Left colon (tissue), 2 donors: ENCODE data around the gene SLC25A45. TPM values are rescaled to one million over a fixed set of nuclear protein-coding genes. Genes with fewer than 3 reads are reported as not detected.

Experiments used
- ATAC-seq: fragments of 200-7000 bp; cut with Tn5 transposase; one replicate; pipeline ENCODE4 v1.9.1; 2020; ENCODE audit warnings: mild to moderate bottlenecking, moderate library complexity
- DNase-seq, 2 donors: peaks; one replicate each; pipeline ENCODE4 v3.0.0-alpha.2; 2020
- intact Hi-C, 2 donors: fragments of 100-400 bp; cut with DNase I in 1 of 2; cut with micrococcal nuclease in 1 of 2; formaldehyde crosslinking; loops; one replicate each; pipeline versions ENCODE4 v1.11.2 to v1.14.0; 2022; cut with DNase I, micrococcal nuclease
- total RNA-seq, 2 donors: library from RNA; stranded (reverse); fragmentation: NEBNext Ultra II Directional; extraction: Animal tissue kit (Norgen Biotek cat#: 25700); gene quantifications; one replicate each; pipeline ENCODE4 v1.2.1, GENCODE V29; 2021
- donor health status: DM: no; HTN: no; CAD: no.
- donor health status: DM: yes; HTN: yes; CAD: no.

Gene SLC25A45
- total RNA-seq, 2 donors from 2014 or later, result 5.8 to 8.4 TPM

DNA sequence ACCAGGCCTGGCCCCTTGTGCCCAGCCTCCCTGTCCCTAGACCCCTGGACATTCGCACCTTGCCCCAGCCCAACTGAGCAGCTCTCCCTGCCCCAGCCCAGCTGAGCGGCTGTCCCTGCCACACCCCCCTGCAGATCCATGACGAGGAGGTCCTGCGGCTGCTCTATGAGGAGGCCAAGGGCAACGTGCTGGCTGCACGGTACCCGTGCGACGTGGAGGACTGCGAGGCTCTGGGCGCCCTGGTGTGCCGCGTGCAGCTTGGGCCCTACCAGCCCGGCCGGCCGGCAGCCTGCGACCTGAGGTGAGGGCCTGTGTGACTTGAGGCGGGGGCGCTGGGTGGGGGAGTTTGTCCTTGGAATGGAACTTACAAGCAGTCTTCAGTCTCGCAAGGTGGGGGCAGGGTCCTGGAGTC lies 11.7 kb upstream of the SLC25A45 start:
- intact Hi-C loops, result no loop called here
- no peak for DNase-seq
- ATAC-seq, result no peak

DNA sequence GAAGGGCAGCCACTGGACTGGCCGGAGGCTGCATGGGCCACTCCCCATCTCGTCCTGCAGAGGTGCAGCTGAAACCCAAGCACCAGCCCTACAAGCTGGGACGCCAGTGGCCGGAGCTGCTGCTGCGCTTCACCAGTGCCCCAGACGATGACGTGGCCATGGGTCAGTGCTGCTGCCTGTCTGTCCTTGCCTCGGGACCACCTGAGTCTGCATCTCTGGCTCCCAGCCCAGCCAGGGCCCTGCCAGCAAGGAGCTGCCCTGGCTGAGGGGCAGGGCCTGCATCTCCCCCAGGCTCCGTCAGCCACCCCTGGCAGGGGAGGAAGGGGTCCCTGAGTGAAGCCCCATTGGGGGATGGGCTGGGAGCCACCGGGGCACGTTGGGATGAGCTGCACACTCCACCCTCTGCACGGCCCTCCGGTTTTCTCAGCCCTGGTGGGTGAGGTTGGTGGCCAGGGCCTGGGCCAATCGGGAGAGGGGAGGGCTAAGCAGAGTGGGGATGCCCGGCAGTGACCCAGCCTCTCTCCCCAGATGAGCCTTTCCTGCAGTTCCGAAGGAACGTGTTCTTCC lies 11.2 kb upstream of the SLC25A45 start:
- no peak for ATAC-seq
- intact Hi-C loops, result no loop called here
- no peak for DNase-seq

DNA sequence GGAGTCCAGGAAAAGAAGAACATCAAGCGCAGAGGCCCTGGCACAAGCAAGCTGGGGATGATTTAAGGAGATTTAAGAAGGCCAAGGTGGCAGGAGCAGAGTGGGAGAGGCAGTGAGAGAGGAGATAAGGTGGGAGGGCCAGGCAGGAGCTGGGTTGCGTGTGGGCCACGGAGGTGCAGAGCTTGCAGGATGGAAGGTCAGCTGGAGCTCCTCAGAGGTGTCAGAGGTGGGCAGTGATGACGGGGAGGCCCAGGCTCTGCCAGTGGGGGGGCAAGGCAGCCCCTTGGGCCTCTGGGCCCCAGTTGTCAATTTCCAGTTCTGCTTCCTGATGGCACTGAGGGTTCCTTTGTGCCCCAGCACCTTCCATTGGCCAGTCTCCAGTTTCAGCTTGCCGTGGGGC lies 10.5 kb upstream of the SLC25A45 start:
- DNase-seq (no peak), ATAC-seq (no peak)

DNA sequence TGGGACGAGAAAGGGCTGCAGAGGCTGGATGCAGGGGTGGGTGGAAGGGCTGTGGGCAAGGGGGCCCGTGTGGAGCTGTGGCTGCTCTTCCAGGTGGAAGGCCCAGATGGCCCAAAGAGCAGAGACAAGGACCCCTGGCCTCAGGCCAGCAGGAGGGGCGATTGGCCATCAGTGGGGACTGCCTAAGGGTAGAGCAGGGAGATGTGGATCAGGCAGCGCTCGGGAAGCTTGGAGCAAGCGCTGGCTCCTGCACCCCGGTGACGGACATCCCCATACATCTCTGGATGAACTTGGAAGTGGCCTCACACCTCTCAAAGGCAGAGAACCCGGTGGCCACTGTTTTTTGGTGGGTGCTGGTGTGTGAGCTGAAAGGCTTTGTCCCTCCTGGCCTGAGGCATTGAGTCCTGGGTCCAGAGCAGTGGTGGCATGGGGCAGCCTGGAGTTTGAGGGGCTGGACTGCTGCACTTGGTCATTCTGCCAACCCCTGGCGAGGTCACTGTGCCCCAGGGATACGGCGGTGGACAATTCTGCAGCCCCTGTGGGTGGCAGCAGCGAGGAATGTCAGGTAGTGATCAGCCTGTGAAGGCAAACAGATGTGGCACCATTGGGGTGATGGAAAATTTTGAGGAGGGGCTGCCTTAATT lies 9.9 kb upstream of the SLC25A45 start:
- intact Hi-C loops, result no loop called here
- DNase-seq, result no peak
- ATAC-seq, result no peak

More for the DNA sequence above, 10.5 kb upstream of the SLC25A45 start:
- intact Hi-C loops, result no loop called here

DNA sequence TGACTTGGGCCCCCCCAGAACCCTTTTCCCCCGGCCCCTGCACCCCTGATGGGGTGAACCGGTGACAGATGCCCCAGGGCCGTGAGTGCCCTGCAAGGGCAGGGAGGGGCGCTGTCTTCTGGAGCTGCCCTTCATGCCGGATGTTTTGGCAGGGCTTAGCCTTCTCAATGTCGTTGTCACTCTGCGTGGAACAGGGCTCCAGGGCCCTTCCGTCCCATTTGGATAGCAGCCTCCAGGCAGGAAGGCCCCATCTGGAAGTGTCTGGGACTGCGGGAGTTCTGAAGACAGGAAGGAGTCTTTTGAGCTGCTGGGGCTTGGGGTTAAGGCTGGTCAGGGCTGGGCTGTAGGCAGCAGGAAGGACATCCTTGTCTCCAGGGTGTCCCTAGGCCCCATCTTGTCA lies 8.6 kb upstream of the SLC25A45 start:
- no peak for DNase-seq
- intact Hi-C loops, result no loop called here
- no peak for ATAC-seq

DNA sequence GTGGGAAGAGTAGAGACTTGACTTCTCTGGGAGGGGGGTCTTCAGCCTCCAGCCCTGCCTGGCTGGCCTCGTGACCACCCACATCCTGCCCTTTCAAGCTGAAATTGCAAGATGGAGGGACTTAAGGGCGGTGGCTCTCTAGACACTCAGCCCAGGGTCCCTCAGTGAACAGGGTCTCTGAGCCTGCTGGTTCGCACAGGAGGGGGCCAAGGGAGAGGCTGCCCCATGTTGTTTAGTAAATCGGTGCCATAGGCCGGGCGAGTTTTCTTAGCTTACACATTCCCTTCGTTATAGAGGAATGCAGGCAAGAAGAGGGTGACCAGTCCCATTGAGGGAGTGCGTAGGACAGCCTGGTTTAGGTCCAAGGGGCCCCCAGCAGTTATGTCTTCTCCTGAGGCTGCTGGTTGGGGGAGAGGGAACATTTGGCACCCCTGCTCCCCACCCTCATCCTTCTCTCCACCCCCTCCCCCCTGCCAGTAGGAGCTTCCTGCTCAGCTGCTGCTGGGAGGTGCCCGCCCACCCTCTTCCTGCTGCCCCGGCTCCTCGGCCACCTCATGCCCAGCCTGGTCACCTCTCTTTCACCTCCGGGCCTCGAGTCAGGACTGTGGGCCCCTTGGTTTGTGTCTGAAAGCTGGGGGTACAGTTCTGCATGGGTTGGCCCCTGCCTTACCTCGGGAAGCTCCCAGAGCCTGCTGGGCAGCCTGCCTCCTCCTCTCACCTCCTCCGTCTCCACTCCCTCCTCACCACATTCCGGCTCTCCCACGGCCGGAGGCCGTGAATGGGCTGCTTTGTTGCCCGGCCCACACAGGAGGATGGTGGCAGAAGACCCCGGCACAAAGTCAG lies 7.9 kb upstream of the SLC25A45 start:
- ATAC-seq (no peak), DNase-seq (no peak)
- intact Hi-C loops, result no loop called here

DNA sequence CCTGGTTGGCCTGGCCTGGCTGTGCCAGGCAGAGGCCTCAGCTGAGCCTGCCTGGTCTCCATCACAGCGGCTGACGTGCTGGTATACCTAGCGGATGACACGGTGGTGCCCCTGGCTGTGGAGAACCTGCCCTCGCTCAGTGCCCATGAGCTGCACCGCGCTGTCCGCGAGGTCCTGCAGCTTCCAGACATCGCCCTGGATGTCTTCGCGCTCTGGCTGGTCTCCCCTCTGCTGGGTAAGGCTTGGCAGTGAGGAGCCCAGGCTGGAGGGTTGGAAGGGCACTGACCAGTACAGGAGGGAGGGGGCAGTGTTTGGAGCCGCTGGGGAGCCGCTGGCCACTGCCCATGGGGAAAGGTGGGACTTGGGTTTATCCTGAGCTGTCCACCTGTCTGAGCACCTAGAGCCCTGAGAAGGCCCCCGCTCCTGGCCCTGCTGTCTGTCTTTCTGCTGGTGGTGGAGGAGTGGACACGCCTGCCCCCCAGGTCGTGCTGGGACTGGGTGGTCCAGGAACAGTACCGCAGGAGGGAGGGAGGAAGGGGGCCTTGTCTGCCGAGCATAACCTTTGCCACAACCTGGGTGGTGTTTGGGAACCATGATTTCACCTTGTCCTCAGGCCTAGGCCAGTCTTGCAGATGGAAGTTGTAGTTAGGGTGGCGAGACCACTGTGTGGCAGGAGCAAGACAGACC lies 7.0 kb upstream of the SLC25A45 start:
- DNase-seq, result no peak
- intact Hi-C loops, result no loop called here
- ATAC-seq, result no peak

DNA sequence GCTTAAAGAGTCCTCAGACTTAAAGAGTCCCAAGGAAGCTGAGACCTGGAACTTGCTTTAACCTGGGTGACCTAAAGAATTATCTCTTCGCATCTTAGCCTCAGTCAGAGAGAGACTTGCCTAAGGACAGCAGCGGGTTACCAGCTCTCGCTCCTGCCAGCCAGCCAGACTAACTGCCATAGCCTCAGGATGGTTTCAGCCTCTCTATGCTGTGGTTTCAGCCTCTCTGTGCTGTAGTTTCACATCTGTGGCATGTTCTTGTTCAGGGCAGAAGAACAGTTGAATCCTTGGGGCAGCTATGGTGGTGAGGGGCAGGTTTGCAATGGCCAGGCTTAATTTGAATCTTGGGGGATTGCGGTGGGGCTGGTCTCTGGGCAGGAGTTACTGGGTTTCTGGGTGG lies 6.3 kb upstream of the SLC25A45 start:
- ATAC-seq, result no peak
- DNase-seq, result no peak
- intact Hi-C loops, result no loop called here

DNA sequence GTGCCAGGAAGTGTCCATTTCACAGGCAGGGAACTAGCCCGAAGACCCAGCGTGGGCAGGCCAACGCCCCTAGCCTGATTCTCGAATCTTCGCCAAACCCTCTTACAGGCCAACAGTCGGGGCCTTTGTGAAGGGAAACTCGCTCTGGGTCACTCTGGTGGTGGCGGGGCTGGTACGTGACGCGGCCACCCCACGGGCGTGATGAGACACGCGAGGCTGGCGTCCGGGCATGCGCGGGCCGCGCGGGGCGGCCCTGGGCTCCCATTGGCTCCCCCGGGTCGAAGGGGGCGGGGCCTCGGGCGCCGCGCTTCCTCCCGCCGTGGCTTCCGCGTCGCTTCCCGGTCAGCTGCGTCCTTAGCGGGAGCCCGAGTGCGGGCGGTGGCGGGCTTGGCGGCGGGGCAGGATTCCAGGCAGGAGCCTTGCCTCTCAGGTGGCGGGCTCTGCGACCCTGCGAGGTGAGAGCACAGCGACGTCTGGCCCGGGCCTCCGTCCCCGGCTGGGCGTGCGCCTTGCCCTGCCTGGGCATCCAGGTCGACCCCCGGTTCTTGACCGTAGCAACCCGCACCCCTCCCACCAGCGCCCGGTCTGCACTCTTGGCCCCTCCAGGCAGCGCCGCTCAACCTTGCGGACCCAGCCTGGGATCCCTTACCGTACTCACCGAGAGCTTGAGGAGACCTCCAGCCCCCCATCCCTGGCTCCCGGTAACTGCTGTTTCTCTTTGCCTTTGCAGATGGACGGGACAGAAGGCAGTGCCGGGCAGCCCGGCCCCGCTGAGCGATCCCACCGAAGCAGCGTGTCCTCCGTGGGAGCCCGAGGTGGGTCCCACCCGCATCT lies 4.1 kb upstream of the SLC25A45 start, which contains the start of gene FRMD8:
FRMD8 (plus strand) TSS at position 331 of the 834 bp plus-strand sequence; CDS start at position 731, 400 bp downstream.
- intact Hi-C loops, result no loop called here
- peak; percentile 91 to 95 for DNase-seq
- peak; percentile 63 for ATAC-seq

DNA sequence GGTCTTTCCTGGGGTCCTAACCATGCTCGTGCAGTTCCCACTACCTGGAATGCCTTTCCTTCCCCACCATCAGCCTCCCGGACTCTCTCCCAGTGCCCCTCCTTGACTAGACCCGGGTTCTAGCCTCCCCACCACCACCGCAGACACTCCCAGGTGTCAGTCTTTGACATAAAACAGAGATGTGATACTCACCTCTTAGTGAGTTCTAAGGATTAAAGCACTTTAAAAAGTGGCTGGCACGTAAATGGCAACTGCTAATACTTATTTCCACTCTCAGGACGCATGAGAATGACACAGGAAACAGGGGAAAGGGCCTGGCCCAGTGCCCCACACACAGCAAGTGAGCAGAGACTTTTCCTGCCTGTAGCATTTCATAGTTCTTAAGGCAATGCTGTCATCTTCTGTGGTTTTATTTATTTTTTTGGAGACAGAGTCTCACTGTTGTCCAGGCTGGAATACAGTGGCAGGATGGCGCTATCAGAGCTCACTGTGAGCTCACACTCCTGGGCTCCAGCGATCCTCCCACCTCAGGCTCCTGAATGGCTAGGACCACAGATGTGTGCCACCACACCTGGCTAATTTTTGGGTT lies 1.9 kb upstream of the SLC25A45 start:
- no peak for DNase-seq
- ATAC-seq, result no peak
- intact Hi-C loops, result loop anchor here in 1 of 2 donors (5.0 kb wide), 1 partner anchor 33 kb away; no protein-coding TSS in a partner anchor

DNA sequence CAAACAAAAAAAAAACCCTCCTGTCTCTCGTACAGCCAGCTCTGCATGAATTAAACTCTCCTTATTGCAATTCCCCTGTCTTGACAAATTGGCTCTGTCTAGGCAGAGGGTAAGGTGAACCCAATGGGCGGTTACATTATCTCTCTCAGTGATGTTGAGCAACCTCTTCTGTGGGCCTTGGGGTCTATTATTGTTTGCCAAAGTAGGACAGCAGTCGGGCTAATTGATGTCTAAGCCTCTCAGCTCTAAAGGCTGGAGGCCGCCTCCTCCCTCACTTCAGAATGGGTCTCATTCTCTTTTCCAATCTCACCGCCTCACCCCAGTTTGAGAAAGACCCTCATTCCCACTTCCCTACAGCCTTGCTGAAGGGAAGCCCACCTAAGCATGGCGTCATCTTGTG lies 1.3 kb upstream of the SLC25A45 start:
- no peak for ATAC-seq
- DNase-seq, result no peak
- intact Hi-C loops, result loop anchor here in 1 of 2 donors (5.0 kb wide), 1 partner anchor 34 kb away; no protein-coding TSS in a partner anchor

DNA sequence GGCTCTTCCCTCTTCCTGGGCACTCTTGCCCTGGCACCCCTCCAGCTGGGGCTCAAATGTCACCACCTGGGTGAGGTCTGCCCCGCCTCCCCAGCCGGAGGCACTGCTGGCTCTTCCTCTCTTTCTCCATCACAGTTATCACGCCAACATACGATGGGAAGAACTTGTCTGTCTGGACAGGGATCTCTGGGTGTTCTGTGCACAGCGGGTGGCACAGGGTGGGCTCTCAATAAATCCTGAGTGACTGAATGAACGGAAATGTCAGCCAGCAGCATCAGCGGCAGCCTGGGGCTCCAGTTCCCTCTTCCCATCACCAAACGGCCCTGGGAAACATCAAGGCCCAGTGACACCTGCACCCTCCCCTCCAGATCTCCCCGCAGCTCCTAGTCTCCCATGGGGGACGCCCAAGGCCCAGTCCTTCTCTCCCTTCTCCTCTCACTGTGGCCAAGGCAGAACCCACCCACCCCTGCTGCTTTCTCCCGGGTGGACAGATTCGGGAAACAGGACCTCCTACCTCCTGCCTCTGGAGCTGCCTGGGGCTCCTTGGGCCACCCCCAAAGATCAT lies 440 bp upstream of the SLC25A45 start:
- DNase-seq (peak; percentile 92 to 93), ATAC-seq (peak; percentile 55)
- intact Hi-C loops, result loop anchor here in 1 of 2 donors (5.0 kb wide), 1 partner anchor 34 kb away; no protein-coding TSS in a partner anchor

DNA sequence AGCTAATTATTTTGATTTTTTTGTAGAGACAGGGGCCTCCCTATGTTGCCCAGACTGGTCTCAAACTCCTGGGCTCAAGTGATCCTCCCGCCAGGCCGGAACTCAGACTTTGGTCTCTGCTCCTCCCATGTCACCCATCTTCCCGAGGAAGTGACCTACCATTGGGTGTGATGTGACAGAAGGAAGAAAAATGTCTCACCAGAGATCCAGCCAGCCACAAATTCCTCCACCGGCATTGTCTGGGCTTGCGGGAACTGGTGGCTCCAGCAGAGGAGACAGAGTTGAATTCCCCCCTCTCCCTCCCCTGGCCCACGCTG lies 772 bp downstream of the SLC25A45 start:
- intact Hi-C loops, result loop anchor here in 1 of 2 donors (5.0 kb wide), 1 partner anchor 36 kb away; no protein-coding TSS in a partner anchor
- DNase-seq, result no peak
- ATAC-seq, result peak; percentile 58

DNA sequence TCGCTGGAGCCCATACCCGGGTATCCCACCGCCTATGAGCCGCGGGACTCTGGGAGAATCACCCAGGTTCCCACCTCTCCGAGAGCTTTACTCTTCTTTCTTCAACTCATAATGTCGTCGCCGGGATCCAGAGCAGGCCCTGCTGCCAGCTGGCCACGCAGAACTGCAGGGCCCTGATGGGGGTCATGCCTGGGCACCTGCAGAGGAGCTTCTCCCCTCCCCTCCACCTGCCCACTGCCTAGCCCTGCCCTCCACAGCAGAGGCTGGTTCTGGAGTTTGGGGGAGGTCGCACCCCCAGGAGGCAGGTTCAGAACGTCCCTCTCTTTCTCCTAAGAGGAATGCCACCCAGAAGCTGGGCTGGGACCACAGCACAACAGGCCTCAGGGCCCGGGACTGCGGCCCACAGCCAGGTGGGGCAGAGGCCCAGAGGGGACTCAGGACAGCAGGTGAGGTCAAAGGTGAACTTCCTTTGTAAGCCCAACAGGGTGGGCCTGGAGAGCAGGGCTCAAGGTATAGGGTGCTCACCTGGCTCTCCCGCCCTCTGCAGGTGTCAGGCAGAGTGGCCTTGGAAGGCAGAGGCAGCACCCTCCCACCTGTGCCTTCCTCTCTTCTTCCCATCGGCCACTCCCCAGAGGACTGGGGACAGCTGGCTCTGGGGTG lies 1.9 kb downstream of the SLC25A45 start:
- ATAC-seq (peak; percentile 44), DNase-seq (peak; percentile 55 to 71)

DNA sequence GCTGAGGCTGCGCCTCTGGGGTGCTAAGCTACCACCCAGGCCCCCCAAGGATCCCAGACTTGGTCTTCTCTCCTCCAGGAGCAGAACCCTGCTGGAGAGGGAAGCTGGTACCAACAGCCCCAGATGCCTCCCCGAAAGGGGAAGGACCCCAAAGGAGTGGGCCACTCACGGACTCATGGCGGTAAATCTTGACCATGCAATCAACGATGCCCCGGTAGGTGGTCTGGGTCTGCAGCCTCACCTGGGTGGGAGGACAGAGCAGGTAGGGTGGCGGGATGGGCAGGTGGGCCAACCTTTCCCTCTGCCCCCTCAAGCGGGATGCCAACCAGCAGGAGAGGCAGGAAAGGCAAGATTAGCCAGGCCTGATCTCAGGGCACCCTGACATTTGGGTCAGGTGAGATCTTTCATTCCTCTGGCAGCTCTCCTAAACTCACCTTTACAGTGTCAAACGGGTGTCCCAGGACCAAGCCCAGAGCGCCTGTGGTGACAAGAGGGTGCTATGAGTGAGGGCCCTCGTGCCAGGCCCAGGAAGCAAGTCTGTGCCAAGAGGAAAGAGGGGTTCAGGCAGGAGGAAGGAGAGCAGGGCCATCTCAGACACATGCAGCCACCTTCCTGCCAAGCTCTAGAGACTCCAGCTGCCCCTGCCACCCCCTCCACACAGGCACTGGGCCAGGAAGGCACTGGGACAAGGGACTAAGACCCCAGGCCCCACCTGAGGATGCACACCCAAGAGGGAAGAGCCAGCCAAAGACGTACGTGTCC lies 2.6 kb downstream of the SLC25A45 start:
- ATAC-seq (no peak), DNase-seq (no peak)
- intact Hi-C loops, result loop anchor here in 1 of 2 donors (5.0 to 10.0 kb wide), 2 partner anchors 37 to 135 kb away; no protein-coding TSS in a partner anchor

More for the DNA sequence above, 1.9 kb downstream of the SLC25A45 start:
- intact Hi-C loops, result loop anchor here in 1 of 2 donors (5.0 kb wide), 1 partner anchor 37 kb away; no protein-coding TSS in a partner anchor
